SU-DHL-6 (cell line): ENCODE results near the gene ITPRIPL1.

ENCODE experiments used
- H2AFZ ChIP-seq: fragments of 200-600 bp; sonication (generic); 2 replicates; pipeline ENCODE4 v1.6.1; 2014; ENCODE audit warnings: low read depth, mild to moderate bottlenecking, moderate library complexity, mixed read lengths, antibody characterized with exemption, low read length; ENCODE audit not compliant: severe bottlenecking
- H3F3A ChIP-seq: fragments of 200-600 bp; shearing (Covaris generic); 2 replicates; pipeline ENCODE4 v1.6.0; 2016; ENCODE audit warnings: antibody characterized with exemption, mild to moderate bottlenecking; ENCODE audit not compliant: insufficient read depth
- H3K27ac ChIP-seq: fragments of 200-600 bp; sonication (generic); 2 replicates; pipeline ENCODE4 v1.5.1; 2016; ENCODE audit warnings: low read depth, mild to moderate bottlenecking, low read length, moderate library complexity, mixed read lengths
- H3K27me3 ChIP-seq: fragments of 200-600 bp; sonication (generic), shearing (Covaris generic); 2 replicates; pipeline ENCODE4 v1.6.0; 2014; ENCODE audit warnings: mild to moderate bottlenecking, low read length
- H3K36me3 ChIP-seq: fragments of 200-600 bp; sonication (generic); 2 replicates; pipeline ENCODE4 v1.6.1; 2014; ENCODE audit warnings: mild to moderate bottlenecking, low read length, mixed read lengths
- H3K4me2 ChIP-seq: fragments of 300-600, 200-600 bp; shearing (Covaris generic), sonication (generic); 2 replicates; pipeline ENCODE4 v1.6.0; 2014; ENCODE audit warnings: low read length, low read depth, mild to moderate bottlenecking; ENCODE audit not compliant: poor library complexity, severe bottlenecking
- H3K4me3 ChIP-seq: fragments of 200-600 bp; sonication (generic); 2 replicates; pipeline ENCODE4 v1.5.1; 2014; ENCODE audit warnings: antibody characterized with exemption, low read length, mild to moderate bottlenecking, mixed read lengths; ENCODE audit not compliant: insufficient read depth, poor library complexity, severe bottlenecking
- H3K79me2 ChIP-seq: fragments of 200-600 bp; sonication (generic); 2 replicates; pipeline ENCODE4 v1.6.1; 2014; ENCODE audit warnings: mild to moderate bottlenecking, low read length, moderate library complexity; ENCODE audit not compliant: insufficient read depth
- H3K9ac ChIP-seq: fragments of 200-600 bp; sonication (generic); 2 replicates; pipeline ENCODE4 v1.7.0; 2014; ENCODE audit warnings: mild to moderate bottlenecking, low read length
- H3K9me2 ChIP-seq: fragments of 200-600 bp; sonication (generic); replicated peaks from 2 replicates; pipeline ENCODE4 v1.6.1; 2014; ENCODE audit warnings: low read length; ENCODE audit not compliant: insufficient read depth
- H3K9me3 ChIP-seq: fragments of 200-600 bp; sonication (generic); 2 replicates; pipeline ENCODE4 v1.6.1; 2014; ENCODE audit warnings: low read length, mixed read lengths; ENCODE audit not compliant: insufficient read depth
- H4K20me1 ChIP-seq: fragments of 200-600 bp; sonication (generic); 2 replicates; pipeline ENCODE4 v1.6.1; 2014; ENCODE audit warnings: low read depth, mild to moderate bottlenecking, antibody characterized with exemption, low read length, moderate library complexity, mixed read lengths
- EZH2phosphoT487 ChIP-seq: fragments of 200-600 bp; sonication (generic), shearing (Covaris generic); conservative IDR thresholded peaks from 2 replicates; pipeline ENCODE4 v1.6.1; 2018; ENCODE audit warnings: mild to moderate bottlenecking, antibody characterized with exemption, low read length, moderate library complexity, mixed read lengths
- TF ChIP-seq, protein P1 (sequence below): fragments of 200-600 bp; sonication (generic); IDR thresholded peaks from one replicate; pipeline ENCODE4 v1.5.1; 2017; ENCODE audit warnings: antibody characterized with exemption, mild to moderate bottlenecking, low read length, moderate library complexity; ENCODE audit not compliant: insufficient read depth, poor library complexity, severe bottlenecking

Gene ITPRIPL1

GRCh38 chr2:96340493-96341414 is 15.6 kb downstream of the ITPRIPL1 start:
- TF ChIP-seq, protein P1, sequence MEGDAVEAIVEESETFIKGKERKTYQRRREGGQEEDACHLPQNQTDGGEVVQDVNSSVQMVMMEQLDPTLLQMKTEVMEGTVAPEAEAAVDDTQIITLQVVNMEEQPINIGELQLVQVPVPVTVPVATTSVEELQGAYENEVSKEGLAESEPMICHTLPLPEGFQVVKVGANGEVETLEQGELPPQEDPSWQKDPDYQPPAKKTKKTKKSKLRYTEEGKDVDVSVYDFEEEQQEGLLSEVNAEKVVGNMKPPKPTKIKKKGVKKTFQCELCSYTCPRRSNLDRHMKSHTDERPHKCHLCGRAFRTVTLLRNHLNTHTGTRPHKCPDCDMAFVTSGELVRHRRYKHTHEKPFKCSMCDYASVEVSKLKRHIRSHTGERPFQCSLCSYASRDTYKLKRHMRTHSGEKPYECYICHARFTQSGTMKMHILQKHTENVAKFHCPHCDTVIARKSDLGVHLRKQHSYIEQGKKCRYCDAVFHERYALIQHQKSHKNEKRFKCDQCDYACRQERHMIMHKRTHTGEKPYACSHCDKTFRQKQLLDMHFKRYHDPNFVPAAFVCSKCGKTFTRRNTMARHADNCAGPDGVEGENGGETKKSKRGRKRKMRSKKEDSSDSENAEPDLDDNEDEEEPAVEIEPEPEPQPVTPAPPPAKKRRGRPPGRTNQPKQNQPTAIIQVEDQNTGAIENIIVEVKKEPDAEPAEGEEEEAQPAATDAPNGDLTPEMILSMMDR: no peak
- TF ChIP-seq EZH2phosphoT487: no peak
- no peak overlapping the region for H2AFZ ChIP-seq
- no peak overlapping the region for H3K4me2 ChIP-seq
- H3K9ac ChIP-seq: no peak overlapping the region
- no peak overlapping the region for H3K4me3 ChIP-seq
- H3K9me2 ChIP-seq: no peaks in the 10 kb centered on the region
- peaks cover 86% of the 10 kb centered on the region for H3K79me2 ChIP-seq
- 0 out of 2 replicates have a peak, but pooled peaks cover 3% of the 10 kb centered on the region for H4K20me1 ChIP-seq
- H3K9me3 ChIP-seq: no peaks in the 10 kb centered on the region
- H3K27me3 ChIP-seq: no peaks in the 10 kb centered on the region
- no peak overlapping the region for H3K27ac ChIP-seq
- peaks cover 37% of the 10 kb centered on the region for H3K36me3 ChIP-seq
- H3F3A ChIP-seq: no peaks in the 10 kb centered on the region

GRCh38 chr2:96341641-96342040 is 16.5 kb downstream of the ITPRIPL1 start:
- Histone ChIP-seq H3K9ac (no peak overlapping the region), H3K27ac (no peak overlapping the region)

DNA sequence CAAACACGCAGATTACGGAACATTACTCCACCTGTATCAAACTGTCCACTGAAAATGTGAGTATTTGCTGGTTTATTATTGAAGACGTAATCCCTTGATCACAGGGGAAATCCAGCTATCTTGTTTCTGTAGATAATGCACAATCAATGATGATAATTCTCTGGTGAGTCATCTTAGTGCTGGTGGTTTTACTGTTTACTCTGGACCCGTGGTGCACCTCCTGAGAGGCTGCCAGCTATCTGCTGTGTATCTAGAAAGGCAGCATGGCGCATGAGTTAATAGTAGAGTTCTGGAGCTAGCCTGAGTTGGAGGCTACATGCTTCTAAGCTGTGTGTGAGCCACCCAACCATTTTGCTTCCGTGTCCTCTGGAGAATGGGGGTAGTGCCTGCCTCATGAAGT is 17.0 kb downstream of the ITPRIPL1 start:
- H3K4me3 ChIP-seq: no peak overlapping the region
- H4K20me1 ChIP-seq: 0 out of 2 replicates have a peak, but pooled peaks cover 3% of the 10 kb centered on the region
- H3K36me3 ChIP-seq: peaks cover 37% of the 10 kb centered on the region
- H3K9me3 ChIP-seq: no peaks in the 10 kb centered on the region
- no peaks in the 10 kb centered on the region for H3F3A ChIP-seq
- no peak overlapping the region for H2AFZ ChIP-seq
- no peaks in the 10 kb centered on the region for H3K27me3 ChIP-seq
- no peak overlapping the region for H3K9ac ChIP-seq
- no peak overlapping the region for H3K27ac ChIP-seq
- TF ChIP-seq, protein P1: no peak
- no peak for TF ChIP-seq EZH2phosphoT487
- H3K79me2 ChIP-seq: peaks cover 76% of the 10 kb centered on the region
- no peaks in the 10 kb centered on the region for H3K9me2 ChIP-seq
- no peak overlapping the region for H3K4me2 ChIP-seq

More at GRCh38 chr2:96341641-96342040, 16.5 kb downstream of the ITPRIPL1 start:
- no peaks in the 10 kb centered on the region for H3K9me2 ChIP-seq
- H3K27me3 ChIP-seq: no peaks in the 10 kb centered on the region
- H2AFZ ChIP-seq: no peak overlapping the region
- peaks cover 80% of the 10 kb centered on the region for H3K79me2 ChIP-seq
- no peak overlapping the region for H3K4me3 ChIP-seq
- TF ChIP-seq, protein P1: no peak
- TF ChIP-seq EZH2phosphoT487: no peak
- no peaks in the 10 kb centered on the region for H3F3A ChIP-seq
- H3K9me3 ChIP-seq: no peaks in the 10 kb centered on the region
- H3K4me2 ChIP-seq: no peak overlapping the region
- peaks cover 37% of the 10 kb centered on the region for H3K36me3 ChIP-seq
- H4K20me1 ChIP-seq: 0 out of 2 replicates have a peak, but pooled peaks cover 3% of the 10 kb centered on the region
